ENCODE data around the gene IGDCC3. TPM values are rescaled to one million over a fixed set of nuclear protein-coding genes. Genes with fewer than 3 reads are reported as not detected.

IGDCC3 gene
- total RNA-seq, 1 donor from 2014 or later, result not detected

DNA sequence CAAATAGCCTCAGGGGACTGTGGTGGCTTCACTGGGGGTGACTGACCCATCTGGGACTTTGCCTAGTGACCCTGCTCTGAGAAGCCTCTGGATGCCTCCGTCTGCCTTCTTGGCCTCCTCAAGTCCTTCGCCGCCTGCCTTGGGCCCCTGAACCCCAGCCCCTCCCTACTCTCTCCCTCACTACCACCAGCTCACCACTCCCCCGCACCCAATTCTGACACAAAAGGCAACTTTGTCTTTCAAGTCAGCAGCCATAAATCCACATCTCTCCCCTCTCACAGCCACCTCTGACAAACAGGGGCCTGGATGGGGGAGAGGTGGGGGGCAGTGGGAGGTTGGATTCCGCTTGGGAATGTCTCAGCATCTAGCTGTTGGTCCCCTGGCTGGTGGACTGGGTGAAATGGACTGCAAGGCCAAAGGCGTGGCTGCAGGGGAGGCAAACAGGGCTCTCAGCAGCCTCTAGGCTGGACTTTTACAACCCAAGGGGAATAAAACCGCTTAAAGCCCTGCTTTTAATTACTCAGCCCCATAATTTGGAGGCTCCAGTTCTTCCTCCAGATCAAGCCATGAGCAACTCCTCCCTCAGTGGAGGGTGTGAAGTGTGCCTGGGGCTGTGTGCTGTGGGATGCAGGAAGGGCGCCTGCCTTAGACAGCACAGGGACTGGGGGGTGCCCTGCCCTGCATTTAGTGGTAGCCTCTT is 33.4 kb downstream of the IGDCC3 start:
- intact Hi-C loops (cut with micrococcal nuclease), result no loop called here

DNA sequence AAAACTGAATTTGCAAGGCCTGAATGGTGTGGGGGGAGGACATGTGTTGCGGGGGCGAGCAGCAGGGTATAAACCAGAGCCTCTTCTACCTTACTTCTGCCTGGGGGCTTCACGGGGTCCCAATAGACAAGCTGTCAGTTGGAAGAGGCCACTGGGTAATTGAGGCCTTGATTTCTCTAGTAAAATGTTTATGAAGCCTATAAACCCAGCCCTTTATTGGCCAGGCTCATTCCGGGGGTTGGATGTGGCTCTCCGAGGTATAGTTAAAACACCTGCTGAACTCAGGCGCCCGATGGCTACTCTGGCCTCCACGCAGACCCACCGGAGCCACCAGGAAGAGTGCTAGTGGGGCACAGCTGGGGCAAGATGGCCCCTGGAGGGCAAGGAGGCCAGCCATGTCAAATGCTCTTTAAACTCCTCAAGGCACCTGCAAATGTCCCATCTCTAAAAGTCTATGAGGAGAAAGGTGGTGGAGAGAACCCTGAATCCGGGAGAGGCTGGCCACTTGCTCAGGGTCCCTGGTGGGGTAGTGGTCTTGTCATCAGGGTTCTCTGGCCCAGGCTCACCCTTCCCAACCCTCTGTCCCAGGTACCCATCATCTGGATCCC is 34.3 kb downstream of the IGDCC3 start:
- intact Hi-C loops (cut with micrococcal nuclease), result no loop called here

GRCh38 chr15:65342493-65342892 is 35.3 kb downstream of the IGDCC3 start:
- intact Hi-C loops (cut with micrococcal nuclease), result no loop called here

- intact Hi-C loops (cut with micrococcal nuclease), result no loop called here
These were observed 37.9 kb downstream of the IGDCC3 start for GRCh38 chr15:65339920-65340319.

DNA sequence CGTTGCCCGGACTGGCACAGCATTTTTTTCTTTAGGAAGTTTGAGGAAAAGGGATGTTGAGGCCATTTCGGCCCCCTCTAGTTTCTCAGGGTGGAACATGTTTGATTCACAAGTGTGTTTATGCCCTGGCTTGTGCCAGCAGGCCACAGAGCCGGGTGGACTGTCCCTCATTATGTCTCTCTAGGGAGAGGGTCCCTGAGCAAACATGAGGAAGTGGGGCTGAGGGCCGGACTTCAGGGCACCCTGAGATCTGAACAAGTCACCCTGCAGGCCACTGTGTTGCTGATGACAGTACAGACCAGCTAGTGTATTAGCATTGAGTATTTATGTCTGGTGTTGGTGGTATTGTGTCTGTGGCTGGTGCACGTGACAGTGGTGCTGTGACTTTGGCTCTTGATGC is 38.4 kb downstream of the IGDCC3 start:
- intact Hi-C loops (cut with micrococcal nuclease), result no loop called here

GRCh38 chr15:65338823-65339222 is 39.0 kb downstream of the IGDCC3 start:
- intact Hi-C loops (cut with micrococcal nuclease), result no loop called here

GRCh38 chr15:65338366-65338765 is 39.4 kb downstream of the IGDCC3 start:
- intact Hi-C loops (cut with micrococcal nuclease), result no loop called here

DNA sequence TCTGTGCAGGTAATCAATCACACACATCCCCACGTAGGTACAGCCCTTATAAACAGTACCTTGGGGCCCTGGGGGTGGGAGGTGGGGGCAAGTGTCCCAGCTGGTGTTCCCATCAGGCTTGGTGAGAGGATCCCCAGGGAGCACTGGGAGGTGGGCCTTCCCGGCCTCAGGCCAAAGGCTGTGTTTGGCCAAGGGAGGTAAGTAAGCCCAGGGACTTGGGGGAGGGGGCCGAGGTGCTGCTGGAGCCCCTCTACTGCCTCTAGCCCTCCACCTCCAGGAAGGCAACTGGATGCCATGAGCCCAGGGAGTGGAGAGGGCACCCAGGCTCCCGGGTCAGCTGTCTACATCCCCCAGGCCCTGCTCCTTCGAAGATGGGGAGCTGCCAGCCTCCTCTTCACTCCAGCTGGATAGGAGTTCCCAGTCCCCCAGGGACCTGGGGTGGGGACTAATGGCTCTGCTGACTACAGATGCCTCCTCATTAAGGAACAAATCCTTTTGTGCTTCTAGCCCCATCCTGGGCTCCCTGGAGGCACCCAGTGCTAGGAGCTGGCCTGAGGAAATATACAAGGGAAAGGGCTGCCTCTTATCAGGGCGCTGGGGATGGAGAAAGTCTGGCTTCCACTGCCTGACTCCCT is 40.2 kb downstream of the IGDCC3 start:
- intact Hi-C loops (cut with micrococcal nuclease), result no loop called here

DNA sequence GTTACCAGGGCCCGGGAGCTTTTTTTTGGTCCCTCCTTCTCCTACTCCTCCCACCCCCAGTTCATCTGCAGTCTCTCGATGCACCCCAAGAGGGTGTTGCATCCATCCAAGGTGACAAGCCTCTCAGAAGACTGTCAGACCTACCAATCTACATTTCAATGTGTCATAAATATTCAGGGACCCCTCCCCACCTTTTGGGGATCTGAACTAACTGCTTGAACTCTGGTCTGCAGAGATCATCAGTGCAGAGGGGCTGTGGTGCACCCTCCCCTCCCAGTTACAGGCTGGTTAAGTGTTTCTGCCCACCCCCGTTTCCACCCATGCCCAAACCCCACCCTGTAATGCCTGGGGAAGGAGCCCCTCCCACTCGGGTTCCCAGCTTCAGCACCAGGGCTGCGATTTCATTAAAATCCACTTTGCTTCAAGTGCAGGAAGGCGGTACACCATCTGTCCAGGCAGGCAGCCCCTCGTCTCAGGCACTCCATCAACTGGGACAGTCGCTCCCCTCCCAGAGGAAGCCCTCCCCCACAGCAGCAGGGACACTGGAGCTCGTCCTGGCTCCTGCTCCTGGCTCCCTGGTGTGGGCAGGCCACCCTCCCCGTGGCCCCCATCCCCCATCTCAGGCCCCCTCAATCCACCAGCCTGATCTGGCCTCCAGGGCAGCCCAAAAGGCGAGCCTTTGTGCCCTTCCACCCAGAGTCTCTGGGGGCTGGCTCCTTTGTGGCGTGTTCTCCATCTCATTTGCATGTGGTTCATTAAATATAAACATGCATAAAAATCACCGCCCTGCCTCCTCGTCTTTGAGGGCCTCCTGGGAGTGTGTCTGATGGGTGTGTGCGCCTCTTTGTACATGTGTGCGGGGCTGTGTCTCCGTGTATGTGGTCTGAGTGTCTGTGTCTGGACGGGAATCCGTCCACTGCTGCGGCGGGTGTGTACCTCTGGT is 41.0 kb downstream of the IGDCC3 start:
- intact Hi-C loops (cut with micrococcal nuclease), result no loop called here

DNA sequence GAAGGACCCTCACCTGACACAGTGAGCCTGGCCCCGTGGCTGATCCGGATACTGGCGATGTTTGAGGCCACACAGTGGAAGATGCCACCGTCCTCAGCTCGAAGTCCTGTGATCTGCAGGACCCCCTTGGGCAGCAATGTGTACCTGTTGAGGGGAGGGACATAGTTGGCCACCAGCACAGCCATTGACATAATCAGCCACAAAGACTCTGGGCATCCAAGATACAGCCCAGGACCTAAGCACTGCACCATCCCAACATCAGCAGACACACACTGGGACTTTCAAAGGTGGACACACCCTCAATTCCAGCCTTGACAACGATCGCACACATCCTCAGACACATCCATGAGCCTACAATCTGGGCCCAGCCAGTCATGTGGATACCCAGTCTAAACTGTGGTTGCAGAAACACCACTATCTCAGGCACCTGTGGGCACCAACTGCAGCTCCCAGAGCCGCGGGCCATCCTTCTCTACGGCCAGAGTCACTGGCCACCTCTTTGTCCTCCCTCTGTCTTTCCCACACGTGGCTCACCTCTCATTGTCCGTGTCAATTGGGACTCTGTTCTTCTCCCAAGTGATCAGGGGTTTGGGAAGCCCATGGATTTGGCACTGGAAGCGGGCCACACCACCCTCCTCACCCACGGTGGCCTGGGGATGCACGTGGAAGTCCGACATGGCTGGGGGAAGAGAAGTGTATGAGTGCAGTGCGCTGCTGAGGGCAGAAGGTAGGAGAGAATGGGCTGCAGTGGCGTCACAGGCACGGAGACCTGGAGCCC is 42.3 kb downstream of the IGDCC3 start:
- intact Hi-C loops (cut with micrococcal nuclease), result no loop called here

GRCh38 chr15:65334586-65335231 is 43.1 kb downstream of the IGDCC3 start:
- intact Hi-C loops (cut with micrococcal nuclease), result no loop called here

DNA sequence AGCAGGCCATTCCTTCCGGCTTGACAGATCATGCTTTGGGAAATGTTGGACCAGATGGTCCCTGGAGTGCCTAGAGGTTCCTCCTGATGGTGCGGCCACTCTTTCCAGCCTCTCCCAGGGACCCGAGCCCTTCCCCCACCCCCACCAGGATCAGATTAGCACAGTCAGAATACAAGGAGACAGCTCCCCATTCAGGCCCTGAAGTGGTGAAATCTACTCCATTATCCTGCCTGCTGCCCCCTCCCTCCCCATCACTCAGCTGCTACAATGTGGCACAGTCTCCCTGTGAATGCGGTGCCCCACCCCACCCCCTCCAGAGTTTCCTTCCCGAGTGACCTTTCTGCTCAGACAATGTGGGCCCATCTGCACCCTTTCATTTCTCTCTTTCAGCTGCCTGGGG is 43.9 kb downstream of the IGDCC3 start:
- intact Hi-C loops (cut with micrococcal nuclease), result no loop called here

GRCh38 chr15:65333148-65333820 is 44.5 kb downstream of the IGDCC3 start:
- intact Hi-C loops (cut with micrococcal nuclease), result no loop called here

GRCh38 chr15:65332391-65333147 is 45.2 kb downstream of the IGDCC3 start:
- intact Hi-C loops (cut with micrococcal nuclease), result no loop called here

- intact Hi-C loops (cut with micrococcal nuclease), result no loop called here
These were observed 46.0 kb downstream of the IGDCC3 start for GRCh38 chr15:65331811-65332210.

DNA sequence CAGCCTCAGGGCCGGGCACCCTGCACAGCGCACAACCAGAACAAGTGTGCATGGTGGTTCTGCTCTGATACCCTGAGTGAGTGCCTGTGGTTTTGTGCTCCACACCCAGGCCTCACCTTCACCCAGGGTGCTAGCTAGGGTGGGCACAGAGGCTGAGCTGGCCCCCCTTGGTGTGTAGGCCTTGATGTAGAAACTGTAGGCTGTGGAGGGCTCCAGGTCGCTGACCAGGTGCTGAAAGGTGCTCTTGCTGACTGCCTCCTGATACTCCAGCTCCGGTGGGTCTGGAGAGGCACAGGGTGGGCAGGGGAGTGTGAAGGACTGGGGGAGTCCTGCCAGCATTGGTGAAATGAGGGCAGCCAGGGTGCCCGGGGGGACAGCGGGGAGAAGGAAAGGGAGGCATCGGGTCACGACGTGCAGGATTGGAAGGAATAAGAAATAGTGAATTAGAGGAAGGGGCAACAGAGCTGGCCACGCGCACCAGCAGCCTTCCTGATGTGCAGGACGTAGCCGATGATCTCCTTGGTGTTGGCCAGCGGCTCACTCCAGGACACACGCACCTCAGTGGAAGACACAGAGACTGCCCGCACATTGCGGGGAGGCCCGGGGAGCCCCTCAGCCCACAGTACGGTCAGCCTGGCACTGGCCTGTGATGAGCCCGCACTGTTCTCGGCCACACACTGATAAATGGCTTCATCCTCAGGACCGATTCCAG is 46.7 kb downstream of the IGDCC3 start:
- intact Hi-C loops (cut with micrococcal nuclease), result no loop called here

DNA sequence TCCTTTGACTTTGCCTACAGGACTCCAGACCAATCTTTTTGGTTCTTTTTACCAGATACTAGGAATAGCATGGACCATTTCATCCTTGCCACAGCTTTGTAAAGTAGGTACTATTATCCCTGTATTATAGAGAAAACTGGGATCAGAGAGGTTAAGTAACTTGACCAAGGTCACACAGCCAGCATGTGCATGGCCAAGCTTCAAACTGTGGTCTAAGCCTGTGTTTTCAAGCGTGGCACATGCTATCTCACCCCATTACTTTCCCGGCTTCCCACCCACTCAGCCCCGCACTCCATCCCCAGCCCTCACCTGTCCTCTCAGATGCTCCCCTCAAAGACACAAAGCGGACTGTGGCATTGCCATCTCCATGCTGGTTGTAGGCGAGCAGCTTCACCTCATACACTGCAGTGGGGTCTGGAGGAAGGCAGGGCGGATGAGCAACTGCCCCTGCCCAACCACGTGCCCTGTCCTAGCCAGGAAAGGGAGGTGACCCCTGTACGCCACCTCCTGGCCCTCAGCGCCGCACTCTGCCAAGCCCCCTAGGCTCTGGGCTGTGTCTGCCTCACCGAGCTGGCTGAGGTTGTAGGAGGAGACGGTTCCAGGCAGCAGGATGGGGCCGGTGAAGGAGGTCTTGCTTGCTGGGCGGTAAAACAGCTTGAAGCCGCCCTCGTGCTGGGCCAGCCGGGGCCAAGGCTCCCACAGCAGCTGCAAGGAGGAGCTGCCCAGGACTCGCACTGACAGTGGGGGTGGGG is 47.6 kb downstream of the IGDCC3 start:
- intact Hi-C loops (cut with micrococcal nuclease), result no loop called here

Data from T-helper 2 cell treated with Interferon-gamma antibody and Interleukin-4, amounts not matched to agents 100 ng/mL and 5 ng/mL, for 36 hours (primary cell).